Activated T-helper 1 cell treated with anti-CD3 and anti-CD28 coated beads, Interleukin-12 subunit alpha, Interleukin-12 subunit beta, Interleukin-2, Interleukin-4 antibody, amounts not matched to agents 30 ng/mL and 10 ng/mL and 1 ng/mL, durations not matched to agents 14 hours and 24 hours and 36 hours (primary cell): ENCODE measurements around the gene TRIM47. TPM values are rescaled to one million over a fixed set of nuclear protein-coding genes. Genes with fewer than 3 reads are reported as not detected.
A peak's percentile ranks its signal among the peaks of the same experiment; 100 is the strongest.

Source experiments
- DNase-seq: peaks from one replicate; pipeline ENCODE4 v3.0.0; 2021; ENCODE audit warnings: low spot score
- H3K27ac Mint-ChIP-seq: one replicate; pipeline ENCODE4 v1.8.0; 2021; ENCODE audit warnings: mild to moderate bottlenecking, mixed read lengths
- H3K27me3 Mint-ChIP-seq: one replicate; pipeline ENCODE4 v1.8.0; 2022; ENCODE audit warnings: mild to moderate bottlenecking, moderate library complexity, mixed read lengths; ENCODE audit not compliant: insufficient read depth
- H3K36me3 Mint-ChIP-seq: one replicate; pipeline ENCODE4 v1.8.0; 2021; ENCODE audit warnings: low read depth, mixed read lengths
- H3K4me1 Mint-ChIP-seq: one replicate; pipeline ENCODE4 v1.8.0; 2021; ENCODE audit warnings: low read depth, mixed read lengths
- H3K4me3 Mint-ChIP-seq: one replicate; pipeline ENCODE4 v1.8.0; 2021; ENCODE audit warnings: mild to moderate bottlenecking, moderate library complexity, mixed read lengths
- H3K9me3 Mint-ChIP-seq: one replicate; pipeline ENCODE4 v1.8.0; 2021; ENCODE audit warnings: mixed read lengths
- intact Hi-C: fragments of 100-400 bp; cut with micrococcal nuclease; formaldehyde crosslinking; loops from one replicate; pipeline ENCODE4 v1.15.1; 2024
- total RNA-seq: library from RNA; stranded (reverse); gene quantifications from 2 replicates; pipeline ENCODE4 v1.2.3, GENCODE V29; 2022

TRIM47 gene, protein sequence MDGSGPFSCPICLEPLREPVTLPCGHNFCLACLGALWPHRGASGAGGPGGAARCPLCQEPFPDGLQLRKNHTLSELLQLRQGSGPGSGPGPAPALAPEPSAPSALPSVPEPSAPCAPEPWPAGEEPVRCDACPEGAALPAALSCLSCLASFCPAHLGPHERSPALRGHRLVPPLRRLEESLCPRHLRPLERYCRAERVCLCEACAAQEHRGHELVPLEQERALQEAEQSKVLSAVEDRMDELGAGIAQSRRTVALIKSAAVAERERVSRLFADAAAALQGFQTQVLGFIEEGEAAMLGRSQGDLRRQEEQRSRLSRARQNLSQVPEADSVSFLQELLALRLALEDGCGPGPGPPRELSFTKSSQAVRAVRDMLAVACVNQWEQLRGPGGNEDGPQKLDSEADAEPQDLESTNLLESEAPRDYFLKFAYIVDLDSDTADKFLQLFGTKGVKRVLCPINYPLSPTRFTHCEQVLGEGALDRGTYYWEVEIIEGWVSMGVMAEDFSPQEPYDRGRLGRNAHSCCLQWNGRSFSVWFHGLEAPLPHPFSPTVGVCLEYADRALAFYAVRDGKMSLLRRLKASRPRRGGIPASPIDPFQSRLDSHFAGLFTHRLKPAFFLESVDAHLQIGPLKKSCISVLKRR
- 30.5 and 32.7 TPM in 2 replicates for total RNA-seq

DNA sequence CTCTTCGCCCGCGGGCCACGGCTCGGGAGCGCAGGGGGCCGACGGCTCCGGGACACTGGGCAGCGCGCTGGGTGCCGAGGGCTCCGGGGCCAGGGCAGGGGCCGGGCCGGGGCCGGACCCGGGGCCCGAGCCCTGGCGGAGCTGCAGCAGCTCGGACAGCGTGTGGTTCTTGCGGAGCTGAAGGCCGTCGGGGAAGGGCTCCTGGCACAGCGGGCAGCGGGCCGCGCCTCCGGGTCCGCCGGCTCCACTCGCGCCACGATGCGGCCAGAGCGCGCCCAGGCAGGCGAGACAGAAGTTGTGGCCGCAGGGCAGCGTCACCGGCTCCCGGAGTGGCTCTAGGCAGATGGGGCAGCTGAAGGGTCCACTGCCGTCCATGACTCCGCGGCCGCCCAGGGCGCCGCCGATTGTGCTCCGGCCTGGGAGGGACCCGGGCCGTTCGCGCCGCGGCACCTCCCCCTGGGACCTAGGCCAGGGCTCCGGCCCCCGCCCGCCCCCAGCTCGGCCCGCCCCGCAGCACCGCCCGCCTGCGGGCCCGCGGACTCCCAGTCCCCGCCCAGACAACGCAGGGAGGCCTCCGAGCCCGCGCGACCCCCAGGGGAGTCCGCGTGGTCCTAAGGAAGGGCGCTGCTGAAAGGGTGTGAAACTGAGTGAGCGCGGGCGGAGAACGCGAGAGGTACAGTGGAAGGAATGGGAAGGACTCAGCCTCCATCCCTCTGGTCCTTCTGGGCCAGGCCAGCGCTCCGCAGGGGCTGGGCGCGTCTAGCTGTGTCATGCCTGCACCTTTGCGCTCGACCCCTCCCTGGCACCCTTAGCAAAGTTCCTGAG is at the start of gene TRIM47:
TSS of gene TRIM47 (minus strand) at position 408 of the 825 bp plus-strand sequence. CDS start at position 375, 33 bp downstream.
- Mint-ChIP-seq H3K4me1 (peaks cover 27% of the 10 kb centered on the region), H3K27ac (peak within 1 kb of the TSS; percentile 95), H3K4me3 (peak within 1 kb of the TSS; percentile 93), H3K9me3 (no peaks in the 10 kb centered on the region), H3K36me3 (peaks cover 2% of the 10 kb centered on the region), H3K27me3 (peaks cover 16% of the 10 kb centered on the region)
- DNase-seq = no peak
- intact Hi-C loops = no loop called here

DNA sequence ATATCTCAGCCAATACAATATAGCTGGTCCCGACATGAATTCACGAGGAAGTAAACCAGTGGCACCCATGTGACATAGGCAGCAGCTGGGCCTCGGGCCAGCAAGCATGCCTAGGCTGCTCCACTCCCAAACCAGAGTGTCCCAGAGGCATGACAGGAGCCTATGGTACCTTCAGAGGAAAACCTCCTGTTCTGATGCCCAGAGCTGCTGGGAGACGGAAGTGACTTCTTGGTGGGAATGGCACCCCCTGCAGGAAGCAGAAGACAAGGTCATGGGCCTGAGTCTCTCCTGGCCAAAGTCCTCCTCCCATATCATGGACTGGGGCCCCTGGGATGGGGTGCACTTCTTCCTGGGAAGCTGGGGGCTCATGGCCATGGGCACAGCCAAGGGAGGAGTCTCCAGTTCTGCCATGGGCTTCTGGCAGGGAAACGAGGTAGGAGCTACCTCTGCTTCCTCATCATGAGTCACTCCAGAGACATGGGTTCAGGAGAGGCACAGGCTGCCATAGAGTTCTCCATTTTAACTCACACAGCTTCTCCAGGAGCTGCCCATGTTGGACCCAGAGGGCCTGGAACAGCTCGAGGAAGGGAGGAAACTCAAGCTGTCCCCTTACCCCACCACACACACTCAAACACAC is 49.0 kb upstream of the TRIM47 start:
- H3K4me1 Mint-ChIP-seq = no peaks in the 10 kb centered on the region
- DNase-seq = no peak
- no peak overlapping the region for H3K27ac Mint-ChIP-seq
- intact Hi-C loops = no loop called here
- peaks cover 4% of the 10 kb centered on the region for H3K36me3 Mint-ChIP-seq
- H3K9me3 Mint-ChIP-seq = no peaks in the 10 kb centered on the region
- H3K4me3 Mint-ChIP-seq = no peak overlapping the region
- H3K27me3 Mint-ChIP-seq = no peaks in the 10 kb centered on the region

DNA sequence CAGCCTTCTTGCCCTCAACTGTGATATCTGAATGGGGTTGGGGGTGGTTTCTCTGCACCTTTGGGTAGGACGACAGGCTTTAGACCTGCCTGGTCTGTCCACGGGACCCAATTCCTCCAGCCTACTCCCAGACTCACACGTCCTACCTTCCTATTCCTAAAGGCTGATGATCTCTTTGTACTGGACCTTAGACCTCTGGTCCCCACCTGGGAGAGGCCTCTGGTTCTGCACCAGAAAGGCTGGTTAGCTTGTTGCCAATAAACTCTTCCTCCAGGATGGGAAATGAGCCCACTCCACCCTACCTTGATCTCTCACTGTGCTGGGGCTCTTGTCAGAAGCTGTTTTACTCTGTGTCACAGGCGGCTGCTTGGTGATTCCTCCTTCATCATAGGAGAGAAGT is 48.1 kb upstream of the TRIM47 start:
- H3K4me3 Mint-ChIP-seq = no peak overlapping the region
- DNase-seq = no peak
- intact Hi-C loops = no loop called here
- H3K4me1 Mint-ChIP-seq = no peaks in the 10 kb centered on the region
- H3K9me3 Mint-ChIP-seq = no peaks in the 10 kb centered on the region
- peaks cover 2% of the 10 kb centered on the region for H3K36me3 Mint-ChIP-seq
- no peak overlapping the region for H3K27ac Mint-ChIP-seq
- no peaks in the 10 kb centered on the region for H3K27me3 Mint-ChIP-seq

DNA sequence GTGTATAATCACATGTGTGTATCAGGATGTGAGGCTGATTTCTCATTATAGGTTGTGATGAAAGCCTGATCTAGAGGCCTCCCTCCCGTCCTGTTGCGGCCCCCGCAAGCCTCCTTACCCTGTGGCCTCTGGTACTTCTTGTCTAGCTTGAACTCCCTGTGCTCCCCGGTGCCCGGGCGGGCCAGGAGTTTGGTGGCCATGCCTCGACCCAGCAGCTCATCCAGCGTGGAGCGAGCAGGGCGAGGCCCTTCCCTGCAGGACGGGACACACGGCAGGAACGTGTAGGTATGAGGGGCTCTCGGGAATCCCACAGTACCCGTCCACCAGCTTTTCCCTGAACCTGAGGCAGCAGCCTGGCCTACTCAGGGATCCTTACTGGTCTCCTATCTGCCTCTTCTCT is 47.5 kb upstream of the TRIM47 start:
- no peaks in the 10 kb centered on the region for H3K27me3 Mint-ChIP-seq
- intact Hi-C loops = no loop called here
- no peak overlapping the region for H3K27ac Mint-ChIP-seq
- no peaks in the 10 kb centered on the region for H3K9me3 Mint-ChIP-seq
- no peak for DNase-seq
- peaks cover 2% of the 10 kb centered on the region for H3K36me3 Mint-ChIP-seq
- no peak overlapping the region for H3K4me3 Mint-ChIP-seq
- H3K4me1 Mint-ChIP-seq = no peaks in the 10 kb centered on the region

DNA sequence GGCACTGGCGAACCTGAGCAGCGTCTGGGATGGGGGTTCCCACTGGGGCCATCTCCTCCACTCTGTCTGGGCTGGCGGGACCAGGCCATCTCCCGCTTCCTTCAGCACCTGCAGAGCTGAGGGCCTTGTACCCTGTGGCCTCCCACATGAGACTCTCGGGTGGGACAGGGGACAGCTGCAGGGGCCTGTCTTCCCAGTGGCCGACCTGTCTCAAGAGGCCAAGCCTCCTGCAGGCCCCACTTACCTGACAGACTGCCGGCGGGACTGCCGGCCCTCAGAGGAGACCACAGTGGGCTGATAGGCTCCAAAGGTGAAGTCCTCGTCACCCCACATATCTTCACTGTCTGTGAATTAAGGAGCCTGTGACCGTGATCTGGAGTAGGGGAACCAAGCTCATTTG is 46.7 kb upstream of the TRIM47 start:
- intact Hi-C loops = no loop called here
- no peak for DNase-seq
- Mint-ChIP-seq H3K4me3 (no peak overlapping the region), H3K4me1 (no peaks in the 10 kb centered on the region), H3K27ac (no peak overlapping the region), H3K9me3 (no peaks in the 10 kb centered on the region), H3K27me3 (no peaks in the 10 kb centered on the region), H3K36me3 (peaks cover 2% of the 10 kb centered on the region)

DNA sequence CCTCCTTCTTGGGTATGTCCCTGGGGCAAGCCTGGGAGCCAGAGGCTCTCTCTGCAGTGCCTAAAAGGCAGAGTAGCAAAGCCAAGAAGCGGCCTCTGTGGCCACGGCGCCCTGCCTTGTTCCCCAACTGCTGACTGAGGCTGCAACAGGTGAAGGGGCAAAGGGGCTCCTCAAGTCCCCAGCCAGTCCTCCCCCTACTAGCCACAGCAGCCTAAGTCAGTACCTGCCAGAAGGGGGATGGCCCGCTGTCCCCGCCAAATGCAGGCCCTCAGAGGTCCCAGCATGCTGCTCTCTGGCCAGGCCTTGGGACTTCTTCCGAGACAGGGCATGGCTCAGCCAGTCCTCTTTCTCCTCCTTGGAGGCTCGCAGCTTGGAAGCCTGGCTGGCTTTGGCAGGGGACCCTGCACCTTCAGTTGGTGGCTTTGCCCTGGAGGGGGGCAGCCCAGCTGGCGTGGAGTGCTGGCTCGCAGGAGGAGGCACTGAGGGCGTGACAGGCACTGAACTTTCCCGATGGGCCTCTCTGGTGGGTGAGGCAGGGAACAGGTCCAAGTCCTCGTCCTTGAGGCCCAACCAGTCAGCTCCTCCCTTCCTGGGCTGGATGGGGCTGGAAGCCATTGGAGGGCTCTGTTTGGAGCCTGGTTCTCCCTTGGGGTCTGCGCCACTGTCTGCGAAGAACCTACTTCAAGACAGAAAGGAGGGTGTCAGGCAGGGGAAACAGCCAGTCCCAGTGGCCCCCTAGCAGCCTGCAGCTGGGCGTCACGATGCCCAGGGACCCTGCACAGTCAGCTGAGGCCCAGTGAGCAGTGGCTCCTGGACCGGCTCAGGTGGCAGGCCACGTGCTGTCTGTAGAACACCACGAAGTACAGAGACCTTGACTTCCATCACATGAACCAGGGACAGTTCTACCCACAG is 44.8 kb upstream of the TRIM47 start:
- H3K27ac Mint-ChIP-seq = no peak overlapping the region
- no peak overlapping the region for H3K4me3 Mint-ChIP-seq
- peaks cover 2% of the 10 kb centered on the region for H3K36me3 Mint-ChIP-seq
- H3K9me3 Mint-ChIP-seq = no peaks in the 10 kb centered on the region
- H3K27me3 Mint-ChIP-seq = no peaks in the 10 kb centered on the region
- intact Hi-C loops = no loop called here
- no peaks in the 10 kb centered on the region for H3K4me1 Mint-ChIP-seq
- DNase-seq = no peak

DNA sequence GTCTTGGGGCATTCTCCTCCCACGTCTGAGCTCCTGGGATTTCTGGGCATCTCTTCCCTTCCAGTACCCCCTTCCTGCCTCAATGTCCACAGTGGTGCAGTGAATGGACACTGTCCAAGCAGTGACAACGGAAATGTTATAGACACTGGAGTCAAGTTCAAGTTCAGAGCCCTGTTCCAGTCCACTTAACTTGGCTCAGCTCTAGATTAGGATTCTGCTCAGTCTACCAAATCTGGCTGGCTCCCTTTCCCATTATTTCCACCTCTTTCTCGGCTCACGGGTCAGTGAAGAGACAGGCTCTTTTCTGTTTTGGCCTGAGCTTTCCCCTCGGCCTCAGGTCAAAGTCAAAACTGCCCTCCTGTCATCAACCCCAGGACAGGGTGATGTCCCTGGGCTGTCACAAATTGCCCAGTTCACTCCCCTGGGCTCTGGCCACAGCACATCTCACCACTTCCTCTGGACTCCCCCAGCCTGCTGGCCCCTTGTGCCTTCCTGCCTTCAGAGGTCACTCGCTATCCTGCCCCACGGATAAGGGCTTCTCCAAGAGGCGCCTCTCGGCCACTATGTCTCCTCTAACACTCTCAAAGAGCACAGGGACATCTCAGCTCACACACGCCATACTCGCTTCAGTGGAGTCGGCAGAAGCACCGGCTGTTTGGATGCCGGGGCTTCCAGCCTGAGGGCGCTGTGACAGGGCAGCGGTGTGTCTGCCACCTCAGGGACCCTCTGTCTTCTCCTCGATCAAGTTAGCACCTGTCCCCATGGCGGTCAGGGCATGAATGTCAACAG is 44.0 kb upstream of the TRIM47 start:
- Mint-ChIP-seq H3K9me3 (no peaks in the 10 kb centered on the region), H3K4me1 (no peaks in the 10 kb centered on the region), H3K27ac (peak overlapping the region; percentile 55), H3K36me3 (no peaks in the 10 kb centered on the region), H3K27me3 (no peaks in the 10 kb centered on the region), H3K4me3 (no peak overlapping the region)
- intact Hi-C loops = no loop called here
- DNase-seq = no peak

DNA sequence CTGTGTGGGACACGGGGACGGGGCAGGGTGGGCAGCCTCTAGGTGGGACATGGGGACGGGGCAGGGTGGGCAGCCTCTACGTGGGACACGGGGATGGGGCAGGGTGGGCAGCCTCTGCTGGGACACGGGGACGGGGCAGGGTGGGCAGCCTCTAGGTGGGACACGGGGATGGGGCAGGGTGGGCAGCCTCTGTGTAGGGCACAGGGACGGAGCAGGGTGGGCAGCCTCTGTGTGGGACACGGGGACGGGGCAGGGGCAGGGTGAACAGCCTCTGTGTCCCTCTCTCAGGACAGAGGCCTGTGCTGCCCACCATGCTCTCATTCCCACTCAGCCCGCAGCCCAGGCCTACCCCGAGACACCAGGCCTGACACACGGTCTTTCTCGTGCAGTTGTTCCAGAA is 43.2 kb upstream of the TRIM47 start:
- Mint-ChIP-seq H3K27ac (no peak overlapping the region), H3K27me3 (no peaks in the 10 kb centered on the region), H3K4me1 (no peaks in the 10 kb centered on the region), H3K4me3 (no peak overlapping the region), H3K9me3 (no peaks in the 10 kb centered on the region), H3K36me3 (no peaks in the 10 kb centered on the region)
- no peak for DNase-seq
- intact Hi-C loops = no loop called here

DNA sequence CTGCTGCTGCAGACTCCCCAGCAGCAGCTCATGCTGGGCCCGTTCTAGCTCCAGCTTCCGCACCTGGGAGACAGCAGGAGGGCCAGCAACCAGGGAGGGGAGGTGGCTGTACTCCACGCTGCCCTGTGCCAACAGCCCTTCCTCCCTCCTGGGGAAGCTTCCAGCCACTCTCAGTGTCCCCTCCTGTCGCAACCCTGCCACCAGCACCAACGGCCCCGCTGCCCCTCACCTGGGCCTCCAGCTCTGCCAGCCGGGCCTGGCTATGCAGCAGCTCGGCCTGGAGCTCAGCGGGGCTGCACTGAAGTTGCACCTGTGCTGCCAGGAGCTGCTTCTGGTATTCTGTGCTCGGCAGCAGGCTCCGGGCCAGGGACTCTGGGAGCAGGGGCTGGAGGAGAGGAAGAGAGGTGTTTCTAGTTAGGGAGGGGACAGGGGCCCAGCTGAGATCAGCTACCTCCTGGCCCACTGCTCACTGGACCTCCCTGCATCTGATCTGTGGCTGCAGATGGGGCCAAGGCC is 41.7 kb upstream of the TRIM47 start:
- H3K27me3 Mint-ChIP-seq = no peaks in the 10 kb centered on the region
- H3K27ac Mint-ChIP-seq = no peak overlapping the region
- H3K4me1 Mint-ChIP-seq = no peaks in the 10 kb centered on the region
- intact Hi-C loops = no loop called here
- H3K4me3 Mint-ChIP-seq = no peak overlapping the region
- no peak for DNase-seq
- no peaks in the 10 kb centered on the region for H3K9me3 Mint-ChIP-seq
- H3K36me3 Mint-ChIP-seq = no peaks in the 10 kb centered on the region

DNA sequence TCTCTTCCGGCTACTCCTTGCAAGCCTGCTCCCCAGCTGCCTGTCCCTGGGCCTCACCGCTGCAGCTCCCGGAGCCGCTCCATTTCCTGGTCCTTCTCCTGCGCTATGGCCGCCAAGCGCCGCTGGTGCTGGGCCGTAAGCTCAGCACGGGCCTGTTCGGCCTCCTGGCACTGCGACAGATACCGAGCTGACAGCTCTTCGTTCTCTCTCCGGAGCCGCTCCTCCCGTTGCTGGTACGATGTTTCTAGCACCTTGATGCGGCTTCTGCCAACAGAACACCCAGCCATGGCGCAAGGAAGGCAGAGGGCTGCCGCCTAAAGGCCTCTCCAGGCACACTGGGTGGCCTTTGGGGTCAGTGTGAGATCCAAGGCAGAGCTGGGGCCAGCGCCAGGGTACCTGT is 41.2 kb upstream of the TRIM47 start:
- H3K4me3 Mint-ChIP-seq = no peak overlapping the region
- no peaks in the 10 kb centered on the region for H3K4me1 Mint-ChIP-seq
- no peaks in the 10 kb centered on the region for H3K27me3 Mint-ChIP-seq
- intact Hi-C loops = no loop called here
- no peaks in the 10 kb centered on the region for H3K36me3 Mint-ChIP-seq
- no peaks in the 10 kb centered on the region for H3K9me3 Mint-ChIP-seq
- DNase-seq = no peak
- H3K27ac Mint-ChIP-seq = no peak overlapping the region

DNA sequence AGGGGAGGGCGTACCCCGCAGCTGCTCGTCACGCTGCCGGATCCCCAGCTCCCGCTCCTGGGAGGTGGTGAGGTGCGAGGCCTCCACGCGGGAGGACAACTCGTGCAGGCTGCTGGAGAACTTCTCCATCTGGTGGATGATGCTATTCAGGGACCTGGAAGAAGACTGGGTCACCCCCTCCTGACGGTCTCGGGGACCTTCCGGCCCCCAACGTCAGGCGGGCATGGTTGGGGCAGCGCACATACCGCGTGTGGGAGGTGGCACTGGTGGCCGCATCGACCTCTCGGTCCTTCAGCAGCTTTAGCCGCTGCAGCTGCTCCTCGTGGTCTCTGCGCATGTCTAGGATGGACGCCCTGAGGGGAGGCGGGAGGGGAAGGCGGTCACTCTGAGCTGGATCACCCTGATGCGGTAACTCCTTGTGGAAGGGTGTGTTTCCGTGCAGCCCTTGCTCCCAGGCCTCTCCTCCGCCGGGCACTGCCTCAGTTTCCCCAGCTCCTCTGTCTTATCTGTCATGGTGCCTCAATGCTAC is 39.6 kb upstream of the TRIM47 start:
- Mint-ChIP-seq H3K4me3 (no peak overlapping the region), H3K9me3 (no peaks in the 10 kb centered on the region), H3K27me3 (no peaks in the 10 kb centered on the region), H3K4me1 (no peaks in the 10 kb centered on the region), H3K36me3 (no peaks in the 10 kb centered on the region), H3K27ac (no peak overlapping the region)
- intact Hi-C loops = no loop called here
- no peak for DNase-seq
